G401.6 (cell line): Measurements from ENCODE around the gene ZDHHC7.

Experiments used
- FAIRE-seq: peaks from 2 replicates; lab custom pipeline; 2012; peaks lifted over from hg19 to GRCh38; lab: Jason Lieb, UNC

ZDHHC7 gene

GRCh38 chr16:84937196-84938005 is 73.9 kb downstream of the ZDHHC7 start:
- FAIRE-seq: no peak

GRCh38 chr16:84933774-84934631 is 77.3 kb downstream of the ZDHHC7 start:
- FAIRE-seq: no peak

GRCh38 chr16:84932681-84933080 is 78.7 kb downstream of the ZDHHC7 start:
- no peak for FAIRE-seq

- FAIRE-seq: no peak
Observed at GRCh38 chr16:84931506-84931905, 79.8 kb downstream of the ZDHHC7 start.

GRCh38 chr16:84931107-84931494 is 80.2 kb downstream of the ZDHHC7 start:
- FAIRE-seq: no peak

GRCh38 chr16:84930298-84931106 is 80.8 kb downstream of the ZDHHC7 start:
- FAIRE-seq: no peak

GRCh38 chr16:84929421-84930297 is 81.7 kb downstream of the ZDHHC7 start:
- no peak for FAIRE-seq

GRCh38 chr16:84928679-84929420 is 82.5 kb downstream of the ZDHHC7 start:
- no peak for FAIRE-seq

- FAIRE-seq: no peak
Observed at GRCh38 chr16:84927621-84928591, 83.4 kb downstream of the ZDHHC7 start.

GRCh38 chr16:84926462-84926861 is 84.9 kb downstream of the ZDHHC7 start:
- no peak for FAIRE-seq

GRCh38 chr16:84925773-84926372 is 85.5 kb downstream of the ZDHHC7 start:
- FAIRE-seq: no peak

- no peak for FAIRE-seq
Observed at GRCh38 chr16:84925092-84925772, 86.1 kb downstream of the ZDHHC7 start.

- no peak for FAIRE-seq
Observed at GRCh38 chr16:84924331-84925091, 86.8 kb downstream of the ZDHHC7 start.
